Peyer's patch (tissue), 4 donors: ENCODE data around the gene ZC3HAV1L.

ENCODE experiments used
- POLR2A ChIP-seq, 2 donors: fragments of 450-650 bp; IDR thresholded peaks; one replicate each; pipeline ENCODE4 v1.5.1; 2017; ENCODE audit warnings: antibody characterized with exemption in 2 of 2, mild to moderate bottlenecking in 2 of 2, moderate library complexity in 2 of 2
- TF ChIP-seq, protein P1 (sequence below), 6 experiments: fragments of 450-650 bp in 4 of 6; fragments of 200-600 bp in 2 of 6; sonication (generic) in 1 of 6; IDR thresholded peaks; one replicate each; pipeline ENCODE4 v1.5.1; 2017 to 2019; ENCODE audit warnings: antibody characterized with exemption in 6 of 6, mild to moderate bottlenecking in 3 of 6, moderate library complexity in 1 of 6

- no peak for TF ChIP-seq POLR2A (IDR thresholded peaks at IDR 0.05)
- TF ChIP-seq, protein P1, sequence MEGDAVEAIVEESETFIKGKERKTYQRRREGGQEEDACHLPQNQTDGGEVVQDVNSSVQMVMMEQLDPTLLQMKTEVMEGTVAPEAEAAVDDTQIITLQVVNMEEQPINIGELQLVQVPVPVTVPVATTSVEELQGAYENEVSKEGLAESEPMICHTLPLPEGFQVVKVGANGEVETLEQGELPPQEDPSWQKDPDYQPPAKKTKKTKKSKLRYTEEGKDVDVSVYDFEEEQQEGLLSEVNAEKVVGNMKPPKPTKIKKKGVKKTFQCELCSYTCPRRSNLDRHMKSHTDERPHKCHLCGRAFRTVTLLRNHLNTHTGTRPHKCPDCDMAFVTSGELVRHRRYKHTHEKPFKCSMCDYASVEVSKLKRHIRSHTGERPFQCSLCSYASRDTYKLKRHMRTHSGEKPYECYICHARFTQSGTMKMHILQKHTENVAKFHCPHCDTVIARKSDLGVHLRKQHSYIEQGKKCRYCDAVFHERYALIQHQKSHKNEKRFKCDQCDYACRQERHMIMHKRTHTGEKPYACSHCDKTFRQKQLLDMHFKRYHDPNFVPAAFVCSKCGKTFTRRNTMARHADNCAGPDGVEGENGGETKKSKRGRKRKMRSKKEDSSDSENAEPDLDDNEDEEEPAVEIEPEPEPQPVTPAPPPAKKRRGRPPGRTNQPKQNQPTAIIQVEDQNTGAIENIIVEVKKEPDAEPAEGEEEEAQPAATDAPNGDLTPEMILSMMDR (IDR thresholded peaks at IDR 0.05) = no peak
Measured at GRCh38 chr7:138992052-138992531, 43.8 kb downstream of the ZC3HAV1L start.
